ENCODE measurements around the gene SWT1. TPM values are rescaled to one million over a fixed set of nuclear protein-coding genes. Genes with fewer than 3 reads are reported as not detected.

The SWT1 gene
- total RNA-seq (10 to 100 TPM in 1 of 2 donors, 1 to 10 TPM in 1; 4.0 to 19.4 TPM), polyA plus RNA-seq (1 to 10 TPM; 1.1 to 2.7 TPM)
- long read RNA-seq, donor 1, result 0 reads
- long read RNA-seq, donor 2, result 0 reads
- long read RNA-seq, donor 3, result 0 reads
- long read RNA-seq, donor 4, result 0 reads
- long read RNA-seq, donor 5, result 0 reads

- WGBS, 2 donors, result 0 to 1% methylated on average over 62 to 63 of the region's 63 CpGs
- TF ChIP-seq CTCF (IDR thresholded peaks at IDR 0.05; ENCODE audit: control extremely low read depth, extremely low read depth), result no peak
- no peaks in the 10 kb centered on the region for H3K9me3 ChIP-seq (ENCODE audit: control insufficient read depth in 4 of 4, insufficient read depth in 3 of 4, low read length in 3 of 4)
Observed at GRCh38 chr1:185156854-185157598, at the start of gene SWT1, which contains the start of gene TRMT1L. TSS of gene SWT1 (plus strand) at chr1:185157167. CDS start at chr1:185160842, 3,675 bp downstream. TSS of gene TRMT1L (minus strand) at chr1:185156953. CDS start at chr1:185156712, 241 bp downstream.

GRCh38 chr1:185108321-185108720 is 48.6 kb upstream of the SWT1 start:
- Histone ChIP-seq H3K9me3 (ENCODE audit: control insufficient read depth in 4 of 4, insufficient read depth in 3 of 4, low read length in 3 of 4) (peaks cover 0 to 3% (median 0%) of the 10 kb centered on the region in 4 donors), H3K4me1 (ENCODE audit: control insufficient read depth in 5 of 5, insufficient read depth in 5 of 5, low read length in 5 of 5) (peaks cover 0 to 3% (median 0%) of the 10 kb centered on the region in 5 donors), H3K4me3 (no peak overlapping the region), H3K27ac (ENCODE audit: low read depth in 1 of 2, low read length in 1 of 2) (no peak overlapping the region), H3K27me3 (ENCODE audit: control insufficient read depth in 3 of 3, insufficient read depth in 3 of 3, low read length in 2 of 3) (no peaks in the 10 kb centered on the region), H3K9ac (ENCODE audit: insufficient read depth in 1 of 2, low read length in 2 of 2) (no peak overlapping the region), H3K36me3 (ENCODE audit: control insufficient read depth in 4 of 4, insufficient read depth in 4 of 4, low read length in 4 of 4) (peaks cover 0 to 4% (median 0%) of the 10 kb centered on the region in 4 donors)
- no peak for ATAC-seq (ENCODE audit: insufficient read depth, low FRiP score)
- peak in 1 of 3 donors; percentile 16 for DNase-seq
- TF ChIP-seq CTCF (IDR thresholded peaks at IDR 0.05; ENCODE audit: control extremely low read depth, extremely low read depth), result no peak

More at GRCh38 chr1:185156854-185157598, at the start of gene SWT1, which contains the start of gene TRMT1L:
- ATAC-seq (ENCODE audit: insufficient read depth, low FRiP score) (peak; percentile 96), DNase-seq (peak; percentile 100)
- Histone ChIP-seq H3K27me3 (ENCODE audit: control insufficient read depth in 3 of 3, insufficient read depth in 3 of 3, low read length in 2 of 3) (no peaks in the 10 kb centered on the region), H3K4me1 (ENCODE audit: control insufficient read depth in 5 of 5, insufficient read depth in 5 of 5, low read length in 5 of 5) (peaks cover 3 to 24% (median 11%) of the 10 kb centered on the region in 5 donors), H3K4me3 (peak within 1 kb of the TSS; percentile 85), H3K36me3 (ENCODE audit: control insufficient read depth in 4 of 4, insufficient read depth in 4 of 4, low read length in 4 of 4) (peaks cover 0 to 5% (median 0%) of the 10 kb centered on the region in 4 donors), H3K9ac (ENCODE audit: insufficient read depth in 1 of 2, low read length in 2 of 2) (peak within 1 kb of the TSS; percentile 90 to 98), H3K27ac (ENCODE audit: low read depth in 1 of 2, low read length in 1 of 2) (peak within 1 kb of the TSS; percentile 95 to 99)

GRCh38 chr1:185110145-185110544 is 46.8 kb upstream of the SWT1 start:
- no peak for ATAC-seq (ENCODE audit: insufficient read depth, low FRiP score)
- no peak for TF ChIP-seq CTCF (IDR thresholded peaks at IDR 0.05; ENCODE audit: control extremely low read depth, extremely low read depth)
- Histone ChIP-seq H3K27ac (ENCODE audit: low read depth in 1 of 2, low read length in 1 of 2) (no peak overlapping the region), H3K9me3 (ENCODE audit: control insufficient read depth in 4 of 4, insufficient read depth in 3 of 4, low read length in 3 of 4) (peaks cover 0 to 3% (median 0%) of the 10 kb centered on the region in 4 donors), H3K4me3 (no peak overlapping the region), H3K36me3 (ENCODE audit: control insufficient read depth in 4 of 4, insufficient read depth in 4 of 4, low read length in 4 of 4) (no peaks in the 10 kb centered on the region), H3K9ac (ENCODE audit: insufficient read depth in 1 of 2, low read length in 2 of 2) (no peak overlapping the region), H3K4me1 (ENCODE audit: control insufficient read depth in 5 of 5, insufficient read depth in 5 of 5, low read length in 5 of 5) (peaks cover 0 to 3% (median 0%) of the 10 kb centered on the region in 5 donors), H3K27me3 (ENCODE audit: control insufficient read depth in 3 of 3, insufficient read depth in 3 of 3, low read length in 2 of 3) (no peaks in the 10 kb centered on the region)
- no peak for DNase-seq
